T-cell (primary cell): ENCODE measurements around the gene SCAF1. TPM values are rescaled to one million over a fixed set of nuclear protein-coding genes. Genes with fewer than 3 reads are reported as not detected.

ENCODE experiments used
- ATAC-seq, 4 experiments: fragments of 200-7000 bp in 3 of 4; fragments of 150-1000 bp in 1 of 4; cut with Tn5 transposase; replicated peaks in 1 of 4; 1 replicate in 3 of 4; 2 replicates in 1 of 4; pipeline ENCODE4 v1.10.0; 2021; ENCODE audit warnings: moderate library complexity in 3 of 4, mild to moderate bottlenecking in 2 of 4, moderate number of reproducible peaks in 1 of 4
- CTCF ChIA-PET, 2 donors: fragments of 300-600 bp; sonication (Branson Sonifier 250); formaldehyde crosslinking; loops; one replicate each; lab custom pipeline; 2022; ENCODE audit warnings: antibody characterized with exemption in 2 of 2; lab: Charles Lee
- POLR2A ChIA-PET, 2 donors: fragments of 300-600 bp; sonication (Branson Sonifier 250); formaldehyde crosslinking; loops; one replicate each; lab custom pipeline; 2022; ENCODE audit warnings: antibody characterized with exemption in 2 of 2; lab: Charles Lee
- DNase-seq, 35 experiments: peaks; one replicate each; pipeline versions ENCODE4 v3.0.0 to v3.0.0-alpha.2; 2013 to 2023
- H3K27ac ChIP-seq: one replicate; pipeline ENCODE4 v1.5.1; 2013; ENCODE audit warnings: low read length
- H3K27me3 ChIP-seq, 2 experiments: replicated peaks in 1 of 2; 1 replicate in 1 of 2; 2 replicates in 1 of 2; pipeline versions ENCODE4 v1.6.1 to v1.7.0; 2013; ENCODE audit warnings: low read length in 1 of 2, mixed read lengths in 1 of 2; ENCODE audit not compliant: control insufficient read depth in 2 of 2, insufficient read depth in 2 of 2; ENCODE audit errors: extremely low read depth in 1 of 2
- H3K36me3 ChIP-seq, 2 donors: 1 replicate in 1 of 2; 2 replicates in 1 of 2; pipeline versions ENCODE4 v1.6.1 to v1.7.0; 2013; ENCODE audit warnings: low read length in 1 of 2; ENCODE audit not compliant: control insufficient read depth in 2 of 2, insufficient read depth in 1 of 2; ENCODE audit errors: extremely low read depth in 1 of 2
- H3K4me1 ChIP-seq, 2 experiments: 1 replicate in 1 of 2; 2 replicates in 1 of 2; pipeline versions ENCODE4 v1.6.1 to v1.7.0; 2013; ENCODE audit warnings: low read length in 2 of 2, mixed read lengths in 1 of 2; ENCODE audit not compliant: insufficient read depth in 2 of 2, control insufficient read depth in 1 of 2; ENCODE audit errors: extremely low read depth in 1 of 2
- H3K4me3 ChIP-seq, 2 donors: 1 replicate in 1 of 2; 2 replicates in 1 of 2; pipeline versions ENCODE4 v1.5.1 to v1.7.0; 2013; ENCODE audit warnings: mild to moderate bottlenecking in 2 of 2, low read length in 1 of 2, moderate library complexity in 1 of 2; ENCODE audit not compliant: control insufficient read depth in 1 of 2; ENCODE audit errors: extremely low read depth in 1 of 2
- H3K9me3 ChIP-seq: 2 replicates; pipeline ENCODE4 v1.7.0; 2013
- H3K27ac Mint-ChIP-seq, 2 donors: one replicate each; pipeline ENCODE4 v1.8.0; 2020 to 2021; ENCODE audit warnings: mild to moderate bottlenecking in 2 of 2, mixed read lengths in 2 of 2
- H3K27me3 Mint-ChIP-seq, 2 donors: one replicate each; pipeline ENCODE4 v1.8.0; 2021 to 2022; ENCODE audit warnings: mixed read lengths in 2 of 2
- H3K36me3 Mint-ChIP-seq: one replicate; pipeline ENCODE4 v1.8.0; 2021; ENCODE audit warnings: mixed read lengths
- H3K4me1 Mint-ChIP-seq, 3 donors: one replicate each; pipeline ENCODE4 v1.8.0; 2020 to 2022; ENCODE audit warnings: mixed read lengths in 3 of 3, mild to moderate bottlenecking in 1 of 3
- H3K4me3 Mint-ChIP-seq, 3 donors: one replicate each; pipeline ENCODE4 v1.8.0; 2020 to 2022; ENCODE audit warnings: mild to moderate bottlenecking in 3 of 3, mixed read lengths in 3 of 3, moderate library complexity in 3 of 3
- H3K9me3 Mint-ChIP-seq, 3 donors: one replicate each; pipeline ENCODE4 v1.8.0; 2020 to 2022; ENCODE audit warnings: mixed read lengths in 3 of 3
- WGBS: methylation state at CpG from one replicate; pipeline ENCODE4 v1.1.5; 2013; ENCODE audit warnings: missing lambda C conversion rate; ENCODE audit not compliant: insufficient coverage; 5-methylcytosine and 5-hydroxymethylcytosine counted together
- total RNA-seq, 35 experiments: library from RNA in 6 of 35; stranded (reverse) in 6 of 35; fragments of 120-200 nt in 1 of 35; gene quantifications; one replicate each; pipeline versions ENCODE4 v1.2.1 to v1.2.4 and lab custom pipeline; 2013 to 2026

The SCAF1 gene
- total RNA-seq, 5 donors from 2014 or later (not counting 1 experiment from before 2014, with no cell fraction given), result 40.0 to 81.9 (median 75.4) TPM

- H3K27ac ChIP-seq, result no peak overlapping the region
- ChIA-PET CTCF (interaction anchor here in 1 of 2 donors (0.6 to 1.5 kb wide), 2 partner anchors 10 to 868 kb away, joined by 3 to 5 read pairs; partner anchors contain the start of genes BCL2L12 and IRF3), POLR2A (no interaction called here)
- peaks cover 21% of the 10 kb centered on the region for H3K36me3 Mint-ChIP-seq
- H3K4me3 ChIP-seq, result no peak overlapping the region
- H3K4me3 Mint-ChIP-seq, result no peak overlapping the region
- H3K27me3 ChIP-seq, result no peaks in the 10 kb centered on the region
- no peak for ATAC-seq
- no peaks in the 10 kb centered on the region for H3K27me3 Mint-ChIP-seq
- WGBS, result 89% methylated on average over 21 of the region's 23 CpGs
- no peak for DNase-seq
- H3K9me3 ChIP-seq, result no peaks in the 10 kb centered on the region
- H3K4me1 Mint-ChIP-seq, result peaks cover 5 to 9% (median 8%) of the 10 kb centered on the region in 3 donors
- H3K27ac Mint-ChIP-seq, result no peak overlapping the region
- no peaks in the 10 kb centered on the region for H3K9me3 Mint-ChIP-seq
- peaks cover 0 to 7% of the 10 kb centered on the region in 2 experiments for H3K4me1 ChIP-seq
- peaks cover 46 to 85% of the 10 kb centered on the region in 2 donors for H3K36me3 ChIP-seq
These were observed 13.8 kb downstream of the SCAF1 start for GRCh38 chr19:49655570-49656455.

DNA sequence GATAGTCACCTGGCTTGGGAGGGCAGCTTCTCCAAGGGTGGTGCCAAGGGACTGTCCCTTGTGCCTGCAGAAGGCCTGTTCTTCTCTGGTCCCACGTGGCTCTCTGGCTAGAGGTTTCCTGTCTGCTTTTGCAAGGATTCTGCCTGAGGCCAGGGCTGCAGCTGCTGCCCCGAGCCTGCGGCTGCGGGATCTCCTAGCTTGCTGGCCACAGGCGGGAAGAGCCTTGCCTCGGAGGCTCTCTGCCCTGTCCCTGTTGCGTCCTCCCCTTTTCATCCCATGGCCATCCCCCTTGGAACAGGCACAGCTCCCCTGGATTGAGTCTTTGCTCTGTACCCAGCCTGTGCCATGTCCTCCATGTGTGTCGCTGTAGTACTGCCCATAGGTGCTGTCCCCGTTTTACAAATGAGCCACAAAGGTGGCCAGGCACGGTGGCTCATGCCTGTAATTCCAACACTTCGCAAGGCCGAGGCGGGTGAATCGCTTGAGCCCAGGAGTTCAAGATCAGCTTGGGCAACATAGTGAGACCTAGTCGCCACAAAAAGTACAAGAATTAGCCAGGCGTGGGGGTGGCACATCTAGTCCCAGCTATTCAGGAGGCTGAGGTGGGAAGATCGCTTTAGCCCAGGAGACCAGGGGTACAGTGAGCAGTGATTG is 14.6 kb downstream of the SCAF1 start:
- 92% methylated on average over 17 of the region's 17 CpGs for WGBS
- ChIA-PET POLR2A (no interaction called here), CTCF (interaction anchor here in 1 of 2 donors (1.5 kb wide), 1 partner anchor 9 kb away, joined by 5 read pairs; the partner anchor contains the start of genes BCL2L12 and IRF3)
- Histone ChIP-seq H3K36me3 (peaks cover 44 to 87% of the 10 kb centered on the region in 2 donors), H3K27ac (no peak overlapping the region), H3K9me3 (no peaks in the 10 kb centered on the region), H3K4me3 (no peak overlapping the region), H3K27me3 (no peaks in the 10 kb centered on the region), H3K4me1 (peaks cover 0 to 10% of the 10 kb centered on the region in 2 experiments)
- Mint-ChIP-seq H3K27me3 (no peaks in the 10 kb centered on the region), H3K9me3 (no peaks in the 10 kb centered on the region), H3K4me3 (no peak overlapping the region), H3K27ac (peak overlapping the region in 1 of 2 donors; percentile 34), H3K4me1 (peaks cover 5 to 10% (median 9%) of the 10 kb centered on the region in 3 donors), H3K36me3 (peaks cover 18% of the 10 kb centered on the region)
- no peak for DNase-seq
- ATAC-seq, result no peak

DNA sequence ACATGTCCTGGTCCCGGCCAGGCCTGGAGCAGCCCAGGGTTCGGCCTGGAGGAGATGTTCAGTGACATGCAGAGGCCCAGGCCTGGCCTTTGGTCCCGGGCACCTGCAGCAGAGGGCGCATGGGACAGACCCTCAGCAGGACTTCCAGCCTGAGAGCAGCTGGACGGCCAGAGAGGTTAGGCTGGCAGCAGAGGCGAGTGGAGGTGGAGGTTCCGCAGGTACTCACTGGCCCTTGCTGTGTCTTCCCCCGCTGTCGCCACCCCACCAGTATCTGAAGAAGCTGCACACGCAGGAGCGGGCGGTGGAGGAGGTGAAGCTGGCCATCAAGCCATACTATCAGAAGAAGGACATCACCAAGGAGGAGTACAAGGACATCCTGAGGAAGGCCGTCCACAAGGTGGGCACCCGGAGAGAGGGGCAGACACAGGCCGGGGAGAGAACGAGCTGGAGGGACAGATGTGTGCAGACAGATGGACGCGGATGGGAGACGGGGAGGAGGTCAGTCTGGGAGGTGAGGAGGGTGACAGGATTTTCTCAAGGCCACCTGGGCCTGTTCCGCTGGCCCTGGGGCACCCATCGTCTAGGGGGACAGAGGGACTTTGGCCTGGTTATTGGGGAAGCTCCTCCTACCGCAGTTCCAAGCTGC is 15.6 kb downstream of the SCAF1 start:
- ATAC-seq (no peak), DNase-seq (no peak)
- 95% methylated on average over 21 of the region's 22 CpGs for WGBS
- Histone ChIP-seq H3K4me1 (peaks cover 0 to 20% of the 10 kb centered on the region in 2 experiments), H3K36me3 (peaks cover 37 to 92% of the 10 kb centered on the region in 2 donors), H3K27ac (no peak overlapping the region), H3K4me3 (no peak overlapping the region), H3K27me3 (no peaks in the 10 kb centered on the region), H3K9me3 (no peaks in the 10 kb centered on the region)
- peaks cover 18% of the 10 kb centered on the region for H3K36me3 Mint-ChIP-seq
- H3K27me3 Mint-ChIP-seq, result no peaks in the 10 kb centered on the region
- no peaks in the 10 kb centered on the region for H3K9me3 Mint-ChIP-seq
- peaks cover 5 to 16% (median 12%) of the 10 kb centered on the region in 3 donors for H3K4me1 Mint-ChIP-seq
- H3K4me3 Mint-ChIP-seq, result no peak overlapping the region
- ChIA-PET CTCF (no interaction called here), POLR2A (no interaction called here)
- peak overlapping the region in 1 of 2 donors; percentile 49 for H3K27ac Mint-ChIP-seq

GRCh38 chr19:49658139-49658517 is 16.1 kb downstream of the SCAF1 start:
- Histone ChIP-seq H3K36me3 (peaks cover 39 to 92% of the 10 kb centered on the region in 2 donors), H3K27me3 (no peaks in the 10 kb centered on the region), H3K27ac (no peak overlapping the region), H3K9me3 (no peaks in the 10 kb centered on the region), H3K4me3 (no peak overlapping the region), H3K4me1 (peaks cover 0 to 25% of the 10 kb centered on the region in 2 experiments)
- Mint-ChIP-seq H3K4me3 (no peak overlapping the region), H3K9me3 (no peaks in the 10 kb centered on the region), H3K36me3 (peaks cover 18% of the 10 kb centered on the region), H3K27ac (no peak overlapping the region), H3K4me1 (peaks cover 5 to 21% (median 18%) of the 10 kb centered on the region in 3 donors), H3K27me3 (no peaks in the 10 kb centered on the region)
- ChIA-PET CTCF (no interaction called here), POLR2A (no interaction called here)
- 98% methylated on average over 9 of the region's 15 CpGs for WGBS
- DNase-seq, result no peak
- no peak for ATAC-seq

DNA sequence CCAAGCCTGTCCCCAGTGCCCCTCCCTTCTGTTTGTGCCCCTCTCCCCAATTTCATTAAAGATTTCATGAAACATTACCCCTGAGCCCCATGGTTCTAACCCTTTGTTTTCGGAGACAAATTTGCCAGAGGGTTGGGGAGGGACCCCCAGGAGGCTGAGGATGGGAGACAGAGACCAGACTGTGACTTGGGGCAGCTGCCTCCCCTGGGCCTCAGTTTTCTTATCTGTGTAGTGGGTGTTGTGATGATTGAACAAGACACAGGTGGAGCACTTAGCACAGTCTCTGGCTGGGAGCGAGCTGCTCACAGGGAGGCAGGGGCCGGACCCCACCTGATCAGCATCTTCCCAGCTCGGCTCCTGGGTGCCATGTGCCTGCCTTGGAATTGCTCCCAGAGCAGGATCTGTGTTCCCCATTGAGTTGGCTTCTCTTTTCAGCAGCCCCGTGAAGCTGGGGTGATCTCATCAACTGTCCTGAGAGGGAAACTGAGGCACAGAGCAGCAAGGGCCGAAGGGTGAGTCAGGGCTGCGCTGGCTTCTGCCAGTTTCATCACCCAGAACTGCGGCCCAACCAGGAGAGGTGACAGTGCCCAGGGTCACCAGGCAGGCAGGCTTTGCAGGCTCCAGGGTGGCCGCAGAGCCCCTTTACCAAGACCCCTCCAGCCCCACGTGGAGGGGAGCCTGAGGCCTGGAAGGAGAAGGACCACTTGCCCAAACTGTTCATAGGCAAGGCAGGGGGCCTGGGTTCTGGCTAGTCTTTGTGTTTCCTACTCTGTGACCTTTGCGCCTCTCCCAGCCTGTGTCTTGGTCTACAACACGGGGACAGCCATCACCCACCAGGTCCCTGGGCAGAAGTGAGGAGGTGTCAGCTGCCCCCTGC is 16.8 kb downstream of the SCAF1 start:
- peaks cover 18% of the 10 kb centered on the region for H3K36me3 Mint-ChIP-seq
- DNase-seq (no peak), ATAC-seq (no peak)
- H3K4me3 Mint-ChIP-seq, result no peak overlapping the region
- no peaks in the 10 kb centered on the region for H3K27me3 Mint-ChIP-seq
- H3K9me3 Mint-ChIP-seq, result no peaks in the 10 kb centered on the region
- 94% methylated on average over 7 of the region's 12 CpGs for WGBS
- H3K27ac Mint-ChIP-seq, result peak overlapping the region in 1 of 2 donors; percentile 36
- ChIA-PET POLR2A (no interaction called here), CTCF (no interaction called here)
- no peaks in the 10 kb centered on the region for H3K27me3 ChIP-seq
- H3K4me3 ChIP-seq, result no peak overlapping the region
- H3K9me3 ChIP-seq, result no peaks in the 10 kb centered on the region
- H3K4me1 ChIP-seq, result peaks cover 0 to 32% of the 10 kb centered on the region in 2 experiments
- H3K36me3 ChIP-seq, result peaks cover 36 to 90% of the 10 kb centered on the region in 2 donors
- H3K27ac ChIP-seq, result peak overlapping the region; percentile 30
- peaks cover 7 to 27% (median 24%) of the 10 kb centered on the region in 3 donors for H3K4me1 Mint-ChIP-seq
